DND-41 (cell line): ENCODE data around the gene SLC4A5.
A peak's percentile ranks its signal among the peaks of the same experiment; 100 is the strongest.

Source experiments
- ATAC-seq: fragments of 200-7000 bp; cut with Tn5 transposase; 3 replicates; pipeline ENCODE4 v1.9.1; 2021; ENCODE audit warnings: low read depth; ENCODE audit not compliant: insufficient read depth
- DNase-seq: peaks from one replicate; pipeline ENCODE4 v3.0.0-alpha.2; 2020
- H2AFZ ChIP-seq: 2 replicates; pipeline ENCODE4 v1.6.0; 2012; ENCODE audit warnings: low read depth, low read length
- H3K27ac ChIP-seq: 2 replicates; pipeline ENCODE4 v1.5.1; 2012; ENCODE audit warnings: low read length, inconsistent platforms
- H3K27me3 ChIP-seq: fragments of 200-600 bp; sonication (generic); 2 replicates; pipeline ENCODE4 v1.6.0; 2012; ENCODE audit warnings: low read length, mild to moderate bottlenecking, inconsistent platforms; ENCODE audit not compliant: insufficient read depth, poor library complexity
- H3K36me3 ChIP-seq: 2 replicates; pipeline ENCODE4 v1.5.1; 2012; ENCODE audit warnings: low read length, inconsistent platforms; ENCODE audit not compliant: insufficient read depth
- H3K4me1 ChIP-seq: 2 replicates; pipeline ENCODE4 v1.5.1; 2012; ENCODE audit warnings: mild to moderate bottlenecking, low read length; ENCODE audit not compliant: insufficient read depth
- H3K4me2 ChIP-seq: 2 replicates; pipeline ENCODE4 v1.6.0; 2012; ENCODE audit warnings: mild to moderate bottlenecking, moderate library complexity, low read length, inconsistent platforms; ENCODE audit not compliant: insufficient read depth
- H3K4me3 ChIP-seq, 2 experiments: fragments of 200-600 bp in 1 of 2; shearing (Covaris generic) in 1 of 2; 2 replicates each; pipeline ENCODE4 v1.5.1; 2012 to 2016; ENCODE audit warnings: inconsistent platforms in 2 of 2, low read length in 2 of 2, mild to moderate bottlenecking in 2 of 2, low read depth in 1 of 2, moderate library complexity in 1 of 2
- H3K79me2 ChIP-seq: 2 replicates; pipeline ENCODE4 v1.6.0; 2012; ENCODE audit warnings: low read length, inconsistent platforms; ENCODE audit not compliant: insufficient read depth
- H3K9ac ChIP-seq: 2 replicates; pipeline ENCODE4 v1.6.0; 2012; ENCODE audit warnings: low read depth, mild to moderate bottlenecking, inconsistent platforms, low read length, moderate library complexity
- H3K9me3 ChIP-seq: 2 replicates; pipeline ENCODE4 v1.5.1; 2012; ENCODE audit warnings: low read length, moderate library complexity, mild to moderate bottlenecking, inconsistent platforms; ENCODE audit not compliant: insufficient read depth, severe bottlenecking
- H4K20me1 ChIP-seq: 2 replicates; pipeline ENCODE4 v1.6.0; 2012; ENCODE audit warnings: low read length; ENCODE audit not compliant: insufficient read depth
- EZH2 ChIP-seq: IDR thresholded peaks from 3 replicates; pipeline ENCODE4 v1.6.1; 2012; ENCODE audit warnings: borderline replicate concordance, low read depth, mild to moderate bottlenecking, moderate library complexity, low read length, inconsistent platforms; ENCODE audit not compliant: severe bottlenecking
- TF ChIP-seq, protein P1 (sequence below): IDR thresholded peaks from 2 replicates; pipeline ENCODE4 v1.5.1; 2012; ENCODE audit warnings: borderline replicate concordance, low read length, moderate library complexity, mild to moderate bottlenecking; ENCODE audit not compliant: poor library complexity, severe bottlenecking; ENCODE audit errors: extremely low read depth

SLC4A5 gene

DNA sequence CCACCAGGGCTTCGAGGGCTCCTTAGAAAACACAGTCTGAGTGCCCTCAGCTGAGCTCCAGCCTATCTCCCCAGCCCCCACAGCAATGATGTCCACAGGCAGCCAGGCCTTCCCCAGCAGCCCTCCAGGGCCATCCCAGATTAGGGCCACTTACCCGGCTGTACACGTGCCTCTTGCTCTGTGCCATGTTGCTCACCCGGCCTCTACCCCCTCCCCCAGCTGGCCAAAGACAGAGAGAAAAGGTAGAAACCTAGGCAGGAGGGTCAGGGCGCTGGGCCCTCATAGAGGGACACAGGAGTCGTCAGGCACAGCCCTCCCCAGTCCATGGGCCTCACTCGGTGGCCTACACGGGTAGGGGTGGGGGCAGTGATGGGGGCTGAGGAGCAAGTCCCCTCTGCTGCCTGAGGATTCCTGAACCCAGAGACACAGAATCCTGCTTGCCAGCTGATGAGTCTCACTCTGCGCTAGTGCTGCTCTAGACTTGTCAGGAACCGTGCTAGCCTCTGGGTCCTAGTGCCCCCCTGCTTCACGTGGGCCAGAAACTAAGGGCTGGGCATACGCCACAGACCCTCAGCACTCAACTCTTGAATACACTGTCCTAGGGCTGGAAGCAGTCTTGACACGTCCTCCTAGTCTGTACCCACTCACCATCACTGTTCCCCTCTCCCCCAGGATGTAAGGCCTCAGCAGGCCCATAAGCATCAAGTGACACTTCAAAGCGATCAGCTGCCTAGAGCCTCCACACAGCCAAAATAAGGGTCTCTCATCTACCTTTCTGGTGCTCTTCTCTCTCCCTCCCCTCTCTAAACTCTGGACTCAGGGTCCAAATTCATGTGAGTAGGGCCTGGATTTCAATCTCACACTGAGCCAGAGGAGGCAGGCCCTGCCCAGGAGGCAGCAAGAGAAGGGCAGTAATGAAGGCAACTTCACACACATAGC is 36.9 kb upstream of the SLC4A5 start, which contains the start of gene DCTN1:
TSS of gene DCTN1 (minus strand) at position 461 of the 939 bp plus-strand sequence. CDS start at position 187, 274 bp downstream.
- peaks cover 50% of the 10 kb centered on the region for H4K20me1 ChIP-seq
- DNase-seq (peak; percentile 35), ATAC-seq (peak; percentile 93)
- H3K4me2 ChIP-seq, result peak within 1 kb of the TSS; percentile 49
- no peak for TF ChIP-seq EZH2
- TF ChIP-seq, protein P1, sequence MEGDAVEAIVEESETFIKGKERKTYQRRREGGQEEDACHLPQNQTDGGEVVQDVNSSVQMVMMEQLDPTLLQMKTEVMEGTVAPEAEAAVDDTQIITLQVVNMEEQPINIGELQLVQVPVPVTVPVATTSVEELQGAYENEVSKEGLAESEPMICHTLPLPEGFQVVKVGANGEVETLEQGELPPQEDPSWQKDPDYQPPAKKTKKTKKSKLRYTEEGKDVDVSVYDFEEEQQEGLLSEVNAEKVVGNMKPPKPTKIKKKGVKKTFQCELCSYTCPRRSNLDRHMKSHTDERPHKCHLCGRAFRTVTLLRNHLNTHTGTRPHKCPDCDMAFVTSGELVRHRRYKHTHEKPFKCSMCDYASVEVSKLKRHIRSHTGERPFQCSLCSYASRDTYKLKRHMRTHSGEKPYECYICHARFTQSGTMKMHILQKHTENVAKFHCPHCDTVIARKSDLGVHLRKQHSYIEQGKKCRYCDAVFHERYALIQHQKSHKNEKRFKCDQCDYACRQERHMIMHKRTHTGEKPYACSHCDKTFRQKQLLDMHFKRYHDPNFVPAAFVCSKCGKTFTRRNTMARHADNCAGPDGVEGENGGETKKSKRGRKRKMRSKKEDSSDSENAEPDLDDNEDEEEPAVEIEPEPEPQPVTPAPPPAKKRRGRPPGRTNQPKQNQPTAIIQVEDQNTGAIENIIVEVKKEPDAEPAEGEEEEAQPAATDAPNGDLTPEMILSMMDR, result no peak
- H3K27me3 ChIP-seq, result no peaks in the 10 kb centered on the region
- H3K27ac ChIP-seq, result peak within 1 kb of the TSS; percentile 18
- no peak within 1 kb of the TSS for H3K9ac ChIP-seq
- no peaks in the 10 kb centered on the region for H3K9me3 ChIP-seq
- H3K36me3 ChIP-seq, result peaks cover 47% of the 10 kb centered on the region
- H3K4me1 ChIP-seq, result peaks cover 11% of the 10 kb centered on the region
- 0 out of 4 replicates have a peak within 1 kb of the TSS, but pooled peaks of 1 of the 2 experiments have one; percentile 8 for H3K4me3 ChIP-seq
- H2AFZ ChIP-seq, result no peak within 1 kb of the TSS
- peaks cover 64% of the 10 kb centered on the region for H3K79me2 ChIP-seq

GRCh38 chr2:74378007-74378406 is 34.8 kb upstream of the SLC4A5 start:
- H3K4me1 ChIP-seq, result peaks cover 11% of the 10 kb centered on the region
- no peaks in the 10 kb centered on the region for H3K27me3 ChIP-seq
- H3K9ac ChIP-seq, result no peak overlapping the region
- H4K20me1 ChIP-seq, result peaks cover 48% of the 10 kb centered on the region
- ATAC-seq, result no peak
- peaks cover 30% of the 10 kb centered on the region for H3K36me3 ChIP-seq
- no peak overlapping the region for H3K4me3 ChIP-seq
- TF ChIP-seq, protein P1, result no peak
- TF ChIP-seq EZH2, result no peak
- no peak overlapping the region for H2AFZ ChIP-seq
- no peaks in the 10 kb centered on the region for H3K9me3 ChIP-seq
- H3K79me2 ChIP-seq, result peaks cover 45% of the 10 kb centered on the region
- no peak overlapping the region for H3K4me2 ChIP-seq
- H3K27ac ChIP-seq, result no peak overlapping the region
- DNase-seq, result no peak

DNA sequence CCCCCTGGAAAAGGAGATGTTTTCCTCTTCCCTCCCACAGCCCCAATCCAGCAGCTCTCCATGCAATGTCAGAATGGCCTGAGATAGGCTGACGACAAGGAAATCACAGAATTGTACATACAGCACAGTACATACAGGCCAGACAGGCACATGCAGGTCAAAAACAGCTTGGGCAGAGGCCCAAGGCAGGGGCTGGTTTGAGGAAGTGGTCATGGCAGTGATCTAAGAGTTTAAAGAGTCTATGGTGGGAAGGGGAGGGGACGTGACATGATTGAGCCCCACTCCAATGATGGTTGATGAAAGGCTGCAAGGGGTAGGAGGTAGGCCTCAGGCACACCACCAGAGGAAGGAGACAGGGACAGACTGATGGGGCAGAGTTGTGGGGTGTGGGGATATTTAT is 32.6 kb upstream of the SLC4A5 start:
- TF ChIP-seq EZH2, result no peak
- TF ChIP-seq, protein P1, result no peak
- no peaks in the 10 kb centered on the region for H3K27me3 ChIP-seq
- H3K4me2 ChIP-seq, result no peak overlapping the region
- no peak for ATAC-seq
- peaks cover 43% of the 10 kb centered on the region for H4K20me1 ChIP-seq
- no peak for DNase-seq
- H3K4me3 ChIP-seq, result no peak overlapping the region
- H3K27ac ChIP-seq, result no peak overlapping the region
- H3K36me3 ChIP-seq, result peaks cover 45% of the 10 kb centered on the region
- H3K9me3 ChIP-seq, result no peaks in the 10 kb centered on the region
- peaks cover 28% of the 10 kb centered on the region for H3K79me2 ChIP-seq
- no peak overlapping the region for H2AFZ ChIP-seq
- H3K4me1 ChIP-seq, result peaks cover 11% of the 10 kb centered on the region
- no peak overlapping the region for H3K9ac ChIP-seq
